Raji (cell line): ENCODE results near the gene ZNF76.

ENCODE experiments used
- POLR2A ChIP-seq: IDR thresholded peaks from 2 replicates; pipeline ENCODE4 v1.6.1; 2011; ENCODE audit warnings: low read depth, low read length, control low read depth; ENCODE audit not compliant: insufficient read depth

The ZNF76 gene

DNA sequence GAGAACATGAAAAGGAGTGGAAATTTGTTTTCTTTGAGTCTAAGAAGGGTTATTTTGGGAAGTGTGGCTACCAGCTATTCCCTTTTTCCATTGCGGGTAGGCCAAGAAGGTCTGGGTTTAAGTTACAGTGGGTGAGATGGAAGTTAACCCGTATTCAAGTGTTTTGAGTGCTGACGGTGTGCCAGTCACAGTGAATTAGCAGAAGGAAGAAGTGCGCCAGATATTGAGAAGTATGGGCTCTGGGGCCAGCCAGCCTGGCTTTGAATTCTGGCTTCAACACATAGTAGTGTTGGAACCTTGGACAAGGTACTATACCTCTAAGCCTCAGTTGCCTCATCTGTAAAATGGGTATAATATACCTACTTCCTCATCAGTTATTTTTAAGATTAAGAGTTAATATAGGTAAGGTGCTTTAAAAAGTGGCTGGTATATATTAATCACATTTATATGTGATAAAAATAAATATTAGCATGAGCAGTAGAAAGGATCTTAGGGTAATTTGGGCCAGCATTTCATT lies 16.3 kb downstream of the ZNF76 start:
- TF ChIP-seq POLR2A, result no peak

DNA sequence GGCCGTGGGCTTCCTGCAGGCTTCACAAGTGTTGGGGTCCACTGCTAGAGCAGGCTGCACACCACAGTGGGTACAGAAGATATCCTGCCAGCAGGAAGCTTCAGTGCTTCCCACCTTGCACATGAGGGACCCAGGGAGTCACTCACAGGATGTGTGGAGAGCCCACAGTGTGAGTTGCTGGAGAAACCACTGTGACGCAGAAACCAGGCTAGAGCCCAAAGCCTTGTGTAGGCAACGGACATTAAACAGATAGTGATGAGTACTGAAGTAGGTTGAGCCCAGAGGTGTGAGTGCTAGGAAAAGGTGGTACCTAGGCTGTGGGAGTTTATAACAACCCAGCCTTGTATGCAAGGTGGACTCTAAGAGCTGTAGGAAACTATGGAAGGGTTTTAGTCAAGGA lies 19.2 kb downstream of the ZNF76 start:
- TF ChIP-seq POLR2A, result no peak

DNA sequence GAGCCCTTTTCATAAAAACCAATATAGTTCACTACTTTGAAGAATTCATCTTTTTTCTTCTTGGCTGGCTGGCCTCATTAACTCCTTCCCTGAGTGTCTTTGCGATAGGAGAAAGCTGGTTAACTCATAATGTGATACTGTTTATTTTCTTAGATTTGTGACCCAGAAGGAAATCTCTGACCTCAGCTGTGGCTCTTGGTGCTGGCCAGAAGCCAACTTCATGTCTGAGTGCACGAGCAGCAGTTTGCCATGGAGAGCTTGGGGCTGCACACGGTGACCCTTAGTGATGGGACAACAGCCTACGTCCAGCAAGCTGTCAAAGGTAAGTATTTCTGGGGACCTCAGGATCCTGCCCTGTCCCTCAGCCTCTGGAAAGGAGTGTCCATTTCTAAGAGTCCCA lies 21.4 kb downstream of the ZNF76 start:
- TF ChIP-seq POLR2A, result no peak

DNA sequence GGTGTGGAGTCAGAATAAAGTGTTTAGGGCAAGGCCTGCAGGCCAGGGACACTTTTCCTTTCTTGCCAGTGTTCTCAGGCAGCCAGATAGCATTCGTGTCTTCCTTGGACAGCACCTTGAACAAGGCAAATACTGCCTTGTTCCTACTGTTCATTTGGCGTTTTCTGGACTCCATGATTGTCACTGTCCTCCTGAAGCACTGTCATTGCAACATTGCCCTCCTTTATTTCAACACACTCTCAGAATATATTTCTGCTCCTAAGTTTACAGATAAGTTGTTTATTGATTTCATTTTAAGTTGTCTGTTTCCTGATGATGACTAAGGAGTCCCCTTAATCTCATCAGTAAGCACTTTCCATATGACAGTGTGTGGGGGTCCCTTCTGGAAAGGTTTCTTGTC lies 22.9 kb downstream of the ZNF76 start:
- no peak for TF ChIP-seq POLR2A

DNA sequence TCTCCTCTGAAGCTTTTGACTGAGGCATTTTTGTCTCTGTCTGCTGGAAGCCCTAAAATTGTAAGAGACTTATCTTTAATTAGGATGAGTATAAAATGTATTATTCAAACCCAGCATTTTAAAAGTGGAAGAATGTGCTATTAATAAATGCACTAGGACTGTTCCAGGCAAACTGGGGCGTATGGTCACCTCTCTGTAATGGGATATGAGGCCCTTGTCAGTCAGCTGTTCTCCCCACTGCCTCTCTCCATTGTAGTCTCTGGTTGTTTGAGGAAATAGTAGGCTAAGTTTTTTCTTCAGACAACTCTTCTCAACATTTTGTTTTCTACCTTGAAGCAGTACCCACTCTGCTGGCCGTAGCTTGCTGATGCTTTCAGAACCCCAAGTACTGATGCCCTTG lies 23.8 kb downstream of the ZNF76 start:
- no peak for TF ChIP-seq POLR2A

DNA sequence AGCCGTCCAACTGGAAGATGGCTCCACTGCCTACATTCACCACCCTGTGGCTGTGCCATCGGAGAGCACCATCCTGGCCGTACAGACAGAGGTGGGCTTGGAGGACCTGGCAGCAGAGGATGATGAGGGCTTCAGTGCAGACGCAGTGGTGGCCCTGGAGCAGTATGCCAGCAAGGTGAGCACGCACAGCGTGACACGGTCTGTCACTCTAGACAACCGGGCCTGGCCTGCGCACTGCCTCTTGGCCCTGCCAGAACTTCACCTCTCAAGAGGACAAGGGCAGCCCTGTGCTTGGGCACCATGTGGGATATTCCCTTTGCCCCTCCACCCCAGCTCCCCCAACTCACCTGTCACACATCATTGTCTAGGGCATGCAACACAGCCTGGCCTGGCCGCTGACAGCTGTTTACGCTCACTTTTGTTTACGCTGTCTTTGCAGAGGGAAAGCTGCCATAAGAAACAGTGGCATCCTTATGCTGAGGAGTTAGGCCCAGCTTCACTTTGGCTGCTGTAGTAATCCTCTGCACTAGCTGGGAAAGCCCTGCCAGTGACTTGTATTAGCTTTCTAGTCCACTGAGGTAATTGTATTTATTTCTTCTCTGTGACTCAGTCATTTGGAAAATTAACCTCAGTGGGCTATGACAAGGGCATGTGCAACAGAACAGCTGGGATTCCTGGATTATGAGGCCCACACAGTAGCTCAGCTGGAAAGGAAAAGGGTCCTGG lies 28.3 kb downstream of the ZNF76 start:
- TF ChIP-seq POLR2A, result no peak

DNA sequence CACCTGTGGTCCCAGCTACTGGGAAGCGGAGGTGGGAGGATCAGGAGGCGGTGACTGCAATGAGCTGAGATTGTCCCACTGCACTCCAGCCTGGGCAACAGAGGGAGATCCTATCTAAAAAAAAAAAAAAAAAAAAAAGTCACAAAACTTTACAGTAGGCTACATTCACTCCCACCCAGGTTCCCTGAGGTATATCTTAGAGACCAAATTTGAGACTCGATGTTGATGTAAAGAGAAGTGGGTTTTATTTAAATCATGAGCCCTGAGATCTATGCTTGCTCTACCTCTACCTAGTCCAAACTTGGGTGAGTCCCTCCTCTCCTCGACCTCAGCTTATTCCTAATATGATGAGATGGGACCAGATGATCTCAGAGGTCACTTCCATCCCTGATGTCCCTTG lies 29.3 kb downstream of the ZNF76 start:
- TF ChIP-seq POLR2A, result no peak

DNA sequence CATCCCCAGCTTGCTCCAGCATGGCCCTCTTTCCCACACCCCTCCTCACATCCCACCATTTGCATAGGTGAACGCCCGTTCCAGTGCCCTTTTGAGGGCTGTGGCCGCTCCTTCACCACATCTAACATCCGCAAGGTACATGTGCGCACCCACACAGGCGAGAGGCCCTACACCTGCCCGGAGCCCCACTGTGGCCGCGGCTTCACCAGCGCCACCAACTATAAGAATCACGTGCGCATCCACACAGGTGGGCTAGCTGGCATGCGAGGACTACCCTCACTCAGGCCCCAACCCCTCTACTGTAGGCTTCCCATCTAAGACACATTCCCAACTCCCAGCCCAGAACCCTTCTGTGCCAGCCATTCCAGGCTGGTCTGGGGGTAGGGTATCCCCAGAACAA lies 32.0 kb downstream of the ZNF76 start:
- no peak for TF ChIP-seq POLR2A

DNA sequence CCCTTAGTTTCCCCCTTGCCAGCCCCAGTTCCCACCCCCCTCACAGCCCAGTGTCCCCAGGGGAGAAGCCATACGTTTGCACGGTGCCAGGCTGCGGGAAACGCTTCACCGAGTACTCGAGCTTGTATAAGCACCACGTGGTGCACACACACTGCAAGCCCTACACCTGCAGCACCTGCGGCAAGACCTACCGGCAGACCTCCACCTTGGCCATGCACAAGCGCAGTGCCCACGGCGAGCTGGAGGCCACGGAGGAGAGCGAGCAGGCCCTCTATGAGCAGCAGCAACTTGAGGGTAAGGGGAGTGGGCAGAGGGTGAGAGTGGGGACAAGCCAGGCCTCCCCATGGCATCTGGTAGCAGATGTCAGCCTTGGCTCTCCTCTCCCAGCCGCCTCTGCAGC lies 33.0 kb downstream of the ZNF76 start:
- TF ChIP-seq POLR2A, result no peak

DNA sequence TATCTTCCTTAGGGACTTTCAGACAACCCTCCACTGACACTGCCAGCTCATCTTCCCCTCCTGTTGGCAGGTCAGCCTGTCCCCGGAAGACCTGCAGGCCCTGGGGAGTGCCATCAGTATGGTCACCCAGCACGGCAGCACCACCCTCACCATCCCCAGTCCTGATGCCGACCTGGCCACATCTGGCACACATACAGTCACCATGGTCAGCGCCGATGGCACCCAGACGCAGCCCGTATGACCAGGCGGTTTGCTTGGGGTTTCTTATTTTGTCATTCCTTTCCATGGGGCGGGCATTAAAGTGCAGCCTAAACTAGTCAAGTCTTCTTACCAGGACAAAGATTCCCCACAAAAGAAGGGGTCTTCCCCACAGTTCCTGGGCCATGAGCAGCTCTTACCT lies 34.1 kb downstream of the ZNF76 start:
- no peak for TF ChIP-seq POLR2A

DNA sequence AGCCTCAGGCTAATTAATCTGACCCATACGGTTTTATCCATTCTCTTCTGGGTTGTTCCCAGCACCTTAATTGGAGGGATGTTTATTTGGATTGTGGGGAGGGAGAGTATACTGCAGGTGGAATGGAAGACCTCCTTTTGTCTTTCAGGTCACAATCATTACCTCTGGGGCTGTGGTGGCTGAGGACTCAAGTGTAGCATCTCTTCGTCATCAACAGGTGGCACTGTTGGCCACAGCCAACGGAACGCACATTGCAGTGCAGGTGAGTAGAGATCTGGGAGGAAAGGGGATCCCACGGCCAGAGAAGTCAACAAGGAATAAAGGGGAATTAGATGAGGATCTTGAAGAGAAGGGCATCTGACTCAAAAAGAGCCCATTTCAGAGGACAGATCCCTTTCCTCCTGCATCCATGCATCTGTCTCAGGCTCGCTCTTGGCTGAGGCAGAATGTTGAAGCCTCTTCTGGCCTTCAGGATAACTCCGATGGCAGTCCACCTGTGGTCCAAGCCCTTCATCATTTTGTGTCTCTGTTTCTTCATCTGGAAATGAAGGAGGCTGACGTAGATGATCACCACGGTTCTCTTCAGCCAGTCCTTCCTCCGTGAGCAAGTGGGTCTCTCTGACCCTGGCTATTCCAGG lies 34.9 kb downstream of the ZNF76 start:
- no peak for TF ChIP-seq POLR2A

DNA sequence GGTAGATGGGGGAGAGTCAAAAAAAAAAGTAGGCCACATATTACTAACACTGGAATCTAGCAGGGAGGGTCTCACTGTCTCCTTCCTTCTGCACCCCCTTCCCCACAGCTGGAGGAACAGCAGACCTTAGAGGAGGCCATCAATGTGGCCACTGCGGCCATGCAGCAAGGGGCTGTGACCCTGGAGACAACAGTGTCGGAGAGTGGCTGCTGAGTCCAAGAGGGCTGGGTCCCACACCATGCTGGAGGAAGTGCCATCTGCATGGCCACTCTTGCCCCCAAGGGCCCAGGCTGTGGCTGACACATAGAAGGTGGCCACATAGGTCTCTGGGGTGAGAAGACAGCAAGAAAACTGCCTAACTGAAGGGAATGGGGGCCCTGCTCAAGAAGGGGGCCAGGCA lies 35.5 kb downstream of the ZNF76 start:
- no peak for TF ChIP-seq POLR2A

DNA sequence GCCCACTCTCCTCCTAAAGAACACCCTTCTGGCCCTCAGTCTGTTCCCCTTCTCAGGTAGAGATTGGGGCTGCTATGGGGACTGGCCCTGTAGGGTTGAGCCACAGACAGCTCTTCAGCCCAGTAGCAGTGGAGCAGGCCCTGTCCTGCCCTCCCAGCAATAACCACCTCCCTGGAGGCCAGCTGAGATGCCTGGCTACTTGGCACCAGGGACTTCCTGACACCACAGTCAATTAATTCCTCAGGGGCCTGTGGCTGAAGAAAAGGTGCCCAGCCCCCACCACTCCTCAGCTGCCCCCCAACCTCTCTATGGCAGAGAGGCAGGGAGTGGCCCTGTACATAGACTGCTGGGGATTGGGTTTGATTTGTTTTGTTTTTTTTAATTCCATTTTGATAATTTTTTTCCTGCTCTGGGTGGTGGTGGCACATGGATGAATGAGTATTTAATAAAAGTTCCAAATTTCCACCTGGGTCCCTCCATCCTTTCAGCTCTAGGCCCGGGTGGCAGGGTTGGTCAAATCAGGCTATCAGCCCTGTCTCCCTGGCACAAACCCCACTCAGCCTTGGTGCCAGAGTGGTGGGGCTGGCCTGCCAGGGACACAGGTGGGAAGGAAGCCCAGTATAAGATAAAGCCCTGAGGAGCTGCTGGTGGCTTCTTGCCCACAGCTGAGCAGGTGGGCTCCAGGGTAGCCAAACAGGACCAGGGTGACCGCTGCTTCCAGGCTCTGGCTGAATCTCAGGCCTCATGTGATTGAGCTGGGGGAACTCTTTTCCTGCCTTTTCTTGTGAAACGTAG lies 36.2 kb downstream of the ZNF76 start:
- no peak for TF ChIP-seq POLR2A

DNA sequence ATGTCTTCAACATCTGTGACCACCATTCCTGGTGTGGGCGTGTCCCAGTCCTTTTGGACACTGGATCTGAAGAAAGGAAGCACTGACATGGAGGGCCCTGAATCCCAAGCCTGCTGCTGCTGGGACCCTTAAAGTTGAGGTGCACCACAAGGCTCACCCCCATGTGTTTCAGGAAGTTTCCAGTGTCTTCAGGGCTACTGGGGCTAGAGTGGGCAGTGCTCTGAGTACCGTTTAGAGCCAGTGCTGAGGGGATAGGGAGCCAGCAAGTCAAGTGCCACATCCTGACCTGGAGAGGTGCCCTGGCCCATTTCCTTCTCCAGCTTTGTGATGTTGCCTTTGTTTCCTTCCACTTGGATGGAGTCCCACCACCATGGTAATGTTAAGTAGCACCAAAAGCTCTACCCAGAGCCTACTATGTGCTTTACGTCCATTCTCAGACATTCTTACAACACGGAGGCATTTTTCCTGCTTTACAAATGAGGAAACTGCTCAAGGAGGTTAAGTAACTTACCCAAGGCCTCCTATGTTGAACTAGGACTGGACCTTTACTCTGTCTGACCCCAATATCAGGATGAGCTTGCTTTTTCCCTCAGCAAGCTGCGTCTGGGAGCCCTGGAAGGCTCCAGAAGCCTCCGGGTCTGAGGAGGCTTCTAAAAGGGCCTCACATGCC lies 37.5 kb downstream of the ZNF76 start:
- no peak for TF ChIP-seq POLR2A
